Activated naive CD4-positive, alpha-beta T cell treated with anti-CD3 and anti-CD28 coated beads for 36 hours (primary cell): ENCODE measurements around the gene SNX25. TPM values are rescaled to one million over a fixed set of nuclear protein-coding genes. Genes with fewer than 3 reads are reported as not detected.
"Not testable (repeated sequence)": the region's sequence is repeated elsewhere in the genome, so short reads cannot be mapped to it uniquely, and the experiment has no call there.

ENCODE experiments used
- CTCF ChIA-PET: fragments of 350-600 bp; sonication (Branson Sonifier 250); formaldehyde crosslinking; loops from one replicate; lab custom pipeline; 2021; ENCODE audit warnings: antibody characterized with exemption; lab: Charles Lee
- DNase-seq: peaks from one replicate; pipeline ENCODE4 v3.0.0-alpha.2; 2020
- H3K27ac Mint-ChIP-seq: one replicate; pipeline ENCODE4 v1.8.0; 2021; ENCODE audit warnings: mild to moderate bottlenecking, mixed read lengths
- H3K27me3 Mint-ChIP-seq: one replicate; pipeline ENCODE4 v1.8.0; 2021; ENCODE audit warnings: low read depth, mixed read lengths
- H3K36me3 Mint-ChIP-seq: one replicate; pipeline ENCODE4 v1.8.0; 2021; ENCODE audit warnings: low read depth, mixed read lengths
- H3K4me1 Mint-ChIP-seq: one replicate; pipeline ENCODE4 v1.8.0; 2021; ENCODE audit warnings: low read depth, mixed read lengths
- H3K4me3 Mint-ChIP-seq: one replicate; pipeline ENCODE4 v1.8.0; 2021; ENCODE audit warnings: mild to moderate bottlenecking, moderate library complexity, mixed read lengths
- H3K9me3 Mint-ChIP-seq: one replicate; pipeline ENCODE4 v1.8.0; 2021; ENCODE audit warnings: mixed read lengths
- intact Hi-C: fragments of 100-400 bp; cut with micrococcal nuclease; formaldehyde crosslinking; loops from one replicate; pipeline ENCODE4 v1.15.1; 2023
- total RNA-seq, 2 experiments: library from RNA; stranded (reverse); gene quantifications; one replicate each; pipeline ENCODE4 v1.2.3, GENCODE V29; 2021

Gene SNX25
- total RNA-seq, 2 experiments from 2014 or later = 11.0 to 14.6 TPM

- H3K4me1 Mint-ChIP-seq = peaks cover 28% of the 10 kb centered on the region
- no peak overlapping the region for H3K4me3 Mint-ChIP-seq
- no peaks in the 10 kb centered on the region for H3K9me3 Mint-ChIP-seq
- no peaks in the 10 kb centered on the region for H3K27me3 Mint-ChIP-seq
- H3K36me3 Mint-ChIP-seq = peaks cover 2% of the 10 kb centered on the region
- CTCF ChIA-PET = interaction anchor here (0.9 kb wide), 1 partner anchor 24 kb away, joined by 5 read pairs; no protein-coding TSS in a partner anchor
- intact Hi-C loops = loop anchor here (10.0 kb wide), 3 partner anchors 733 to 1763 kb away; partner anchors contain the start of genes CDKN2AIP, ING2 and IRF2
- H3K27ac Mint-ChIP-seq = no peak overlapping the region
- no peak for DNase-seq
These were observed 1.9 kb upstream of the SNX25 start for GRCh38 chr4:185207466-185207865.

GRCh38 chr4:185209852-185210101 lies 379 bp downstream of the SNX25 start:
- H3K9me3 Mint-ChIP-seq, H3K4me3 Mint-ChIP-seq, H3K27ac Mint-ChIP-seq, H3K27me3 Mint-ChIP-seq, DNase-seq, H3K36me3 Mint-ChIP-seq: not testable (repeated sequence)
- intact Hi-C loops = loop anchor here (1.0 to 10.0 kb wide), 7 partner anchors 29 to 1765 kb away; partner anchors contain the start of genes ANKRD37, CCDC110, CDKN2AIP and ING2
- CTCF ChIA-PET = interaction anchor here (1.2 to 1.8 kb wide), 2 partner anchors 26 to 195 kb away, joined by 3 to 5 read pairs; no protein-coding TSS in a partner anchor
- peaks cover 24% of the 10 kb centered on the region for H3K4me1 Mint-ChIP-seq

DNA sequence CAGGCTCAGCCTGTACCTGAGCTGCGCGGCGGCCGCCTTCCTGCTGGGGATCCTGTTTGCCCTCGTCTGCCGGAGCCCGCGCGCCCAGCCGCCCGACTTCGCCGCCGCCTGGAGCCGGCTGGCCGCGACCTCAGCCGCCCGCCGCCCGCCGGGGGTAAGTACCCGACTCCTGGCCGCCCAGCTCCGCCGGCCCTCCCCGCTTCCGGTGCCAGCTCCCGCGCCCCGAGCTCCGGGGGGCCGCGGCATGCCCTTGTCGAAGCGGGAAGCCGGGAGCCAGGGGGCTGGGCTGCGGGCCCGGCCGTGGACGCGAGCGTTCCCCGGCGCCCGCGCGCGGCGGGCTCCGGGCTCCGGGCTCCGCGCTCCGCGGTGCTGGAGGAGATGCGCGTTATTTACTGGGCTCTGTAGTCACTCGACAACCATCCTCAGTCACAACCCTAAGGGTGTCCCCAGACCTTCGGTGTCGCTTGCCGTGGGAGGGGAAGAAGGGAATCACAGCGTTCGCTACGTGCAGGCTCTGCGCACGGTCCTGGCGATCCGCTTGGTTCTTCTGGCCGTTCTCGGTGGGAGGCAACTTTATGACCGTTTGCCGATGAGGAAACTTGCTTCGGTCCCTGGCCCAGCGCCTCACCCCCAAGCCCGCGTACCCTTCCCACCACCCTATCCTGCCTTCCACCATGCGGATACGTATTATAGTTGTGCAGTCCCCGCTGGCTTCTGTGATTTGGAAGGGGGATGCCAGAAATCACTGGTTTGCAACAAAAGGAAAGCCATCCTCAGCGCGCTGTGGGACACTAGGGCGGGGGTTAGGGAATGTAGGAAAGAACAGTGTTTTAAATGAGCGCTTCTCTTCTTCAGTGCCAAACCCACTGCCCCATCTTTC lies 944 bp downstream of the SNX25 start:
- CTCF ChIA-PET = interaction anchor here (1.2 to 1.8 kb wide), 2 partner anchors 27 to 194 kb away, joined by 3 to 5 read pairs; no protein-coding TSS in a partner anchor
- DNase-seq = peak; percentile 56
- Mint-ChIP-seq H3K4me3 (peak overlapping the region; percentile 84), H3K9me3 (no peaks in the 10 kb centered on the region), H3K27ac (peak overlapping the region; percentile 69), H3K4me1 (peaks cover 23% of the 10 kb centered on the region), H3K36me3 (no peaks in the 10 kb centered on the region), H3K27me3 (no peaks in the 10 kb centered on the region)
- intact Hi-C loops = no loop called here

GRCh38 chr4:185211035-185211434 lies 1.6 kb downstream of the SNX25 start:
- H3K4me3 Mint-ChIP-seq = peak overlapping the region; percentile 84
- H3K36me3 Mint-ChIP-seq = no peaks in the 10 kb centered on the region
- peaks cover 26% of the 10 kb centered on the region for H3K4me1 Mint-ChIP-seq
- no peak for DNase-seq
- CTCF ChIA-PET = interaction anchor here (0.6 to 1.2 kb wide), 2 partner anchors 23 to 27 kb away, joined by 3 to 4 read pairs; no protein-coding TSS in a partner anchor
- intact Hi-C loops = no loop called here
- no peak overlapping the region for H3K27ac Mint-ChIP-seq
- no peaks in the 10 kb centered on the region for H3K9me3 Mint-ChIP-seq
- H3K27me3 Mint-ChIP-seq = no peaks in the 10 kb centered on the region

DNA sequence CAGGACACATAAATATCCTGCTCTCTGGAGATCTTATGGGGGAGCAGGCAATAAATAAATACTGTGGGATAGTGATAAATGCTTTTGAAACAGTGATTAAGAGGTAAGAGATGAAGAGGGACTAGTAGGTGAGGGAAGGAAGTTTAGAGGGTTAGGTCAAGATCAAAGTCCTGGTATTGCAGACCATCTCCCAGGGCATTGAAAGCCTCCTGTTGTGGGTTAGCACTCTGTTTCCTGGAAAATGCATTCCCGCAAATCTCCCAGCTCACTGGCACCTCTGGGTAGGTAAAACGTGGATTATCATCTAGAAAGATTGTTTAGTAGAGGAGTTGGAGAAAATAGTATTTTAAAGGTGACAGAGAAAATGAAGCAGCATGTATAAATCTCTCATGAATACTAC lies 2.2 kb downstream of the SNX25 start:
- peak overlapping the region; percentile 84 for H3K4me3 Mint-ChIP-seq

GRCh38 chr4:185212581-185212980 lies 3.2 kb downstream of the SNX25 start:
- Mint-ChIP-seq H3K9me3 (no peaks in the 10 kb centered on the region), H3K4me1 (peaks cover 39% of the 10 kb centered on the region), H3K27ac (no peak overlapping the region), H3K4me3 (no peak overlapping the region), H3K27me3 (no peaks in the 10 kb centered on the region), H3K36me3 (no peaks in the 10 kb centered on the region)
- CTCF ChIA-PET = interaction anchor here (1.0 to 1.3 kb wide), 5 partner anchors 8 to 382 kb away, joined by 3 to 4 read pairs (median 3); no protein-coding TSS in a partner anchor
- intact Hi-C loops = no loop called here
- DNase-seq = no peak

More for the DNA sequence above, 2.2 kb downstream of the SNX25 start:
- intact Hi-C loops = no loop called here
- Mint-ChIP-seq H3K9me3 (no peaks in the 10 kb centered on the region), H3K27me3 (no peaks in the 10 kb centered on the region), H3K27ac (no peak overlapping the region), H3K36me3 (no peaks in the 10 kb centered on the region), H3K4me1 (peaks cover 32% of the 10 kb centered on the region)
- no peak for DNase-seq
- CTCF ChIA-PET = interaction anchor here (0.6 to 1.2 kb wide), 4 partner anchors 9 to 51 kb away, joined by 3 to 4 read pairs (median 4); no protein-coding TSS in a partner anchor

- intact Hi-C loops = no loop called here
- no peak overlapping the region for H3K4me3 Mint-ChIP-seq
These were observed 4.5 kb downstream of the SNX25 start for GRCh38 chr4:185213877-185214276.

DNA sequence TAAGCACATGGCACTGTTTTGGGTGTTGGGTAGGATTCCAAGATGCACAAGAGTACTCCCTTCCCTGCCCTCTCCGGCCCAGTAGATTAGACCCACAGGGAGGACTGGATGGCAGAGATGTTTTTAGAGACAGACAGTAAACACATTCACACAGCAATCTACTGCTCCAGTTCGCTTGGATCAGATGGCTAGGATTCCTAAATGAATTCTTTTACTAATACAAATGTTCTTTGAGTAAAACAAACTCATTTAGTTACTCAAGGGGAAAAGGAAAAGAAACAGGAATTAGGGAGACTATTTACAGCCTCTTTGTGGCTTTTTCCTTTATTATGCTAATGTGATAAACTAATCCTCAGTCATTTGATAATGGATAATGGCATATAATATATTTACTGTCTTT lies 5.9 kb downstream of the SNX25 start:
- intact Hi-C loops = no loop called here
- no peak for DNase-seq

More at GRCh38 chr4:185213877-185214276, 4.5 kb downstream of the SNX25 start:
- Mint-ChIP-seq H3K36me3 (no peaks in the 10 kb centered on the region), H3K4me1 (peaks cover 38% of the 10 kb centered on the region), H3K27me3 (no peaks in the 10 kb centered on the region), H3K27ac (no peak overlapping the region), H3K9me3 (no peaks in the 10 kb centered on the region)
- CTCF ChIA-PET = no interaction called here
- no peak for DNase-seq

GRCh38 chr4:185217408-185217975 lies 8.1 kb downstream of the SNX25 start:
- H3K36me3 Mint-ChIP-seq = peaks cover 7% of the 10 kb centered on the region
- peaks cover 31% of the 10 kb centered on the region for H3K4me1 Mint-ChIP-seq
- no peaks in the 10 kb centered on the region for H3K27me3 Mint-ChIP-seq
- H3K9me3 Mint-ChIP-seq = no peaks in the 10 kb centered on the region
- H3K4me3 Mint-ChIP-seq = no peak overlapping the region
- intact Hi-C loops = no loop called here
- DNase-seq = no peak
- CTCF ChIA-PET = interaction anchor here (0.7 kb wide), 1 partner anchor 217 kb away, joined by 3 read pairs; no protein-coding TSS in a partner anchor
- no peak overlapping the region for H3K27ac Mint-ChIP-seq

More for the DNA sequence above, 5.9 kb downstream of the SNX25 start:
- CTCF ChIA-PET = no interaction called here
- Mint-ChIP-seq H3K9me3 (no peaks in the 10 kb centered on the region), H3K36me3 (no peaks in the 10 kb centered on the region), H3K4me1 (peaks cover 42% of the 10 kb centered on the region), H3K27ac (no peak overlapping the region), H3K4me3 (no peak overlapping the region), H3K27me3 (no peaks in the 10 kb centered on the region)

GRCh38 chr4:185218312-185218711 lies 8.9 kb downstream of the SNX25 start:
- CTCF ChIA-PET = no interaction called here
- intact Hi-C loops = no loop called here
- Mint-ChIP-seq H3K27ac (peak overlapping the region; percentile 22), H3K36me3 (peaks cover 8% of the 10 kb centered on the region), H3K4me3 (no peak overlapping the region), H3K9me3 (no peaks in the 10 kb centered on the region), H3K4me1 (peaks cover 28% of the 10 kb centered on the region), H3K27me3 (no peaks in the 10 kb centered on the region)
- DNase-seq = no peak

GRCh38 chr4:185219551-185220344 lies 10.3 kb downstream of the SNX25 start:
- Mint-ChIP-seq H3K4me1 (peaks cover 26% of the 10 kb centered on the region), H3K4me3 (no peak overlapping the region), H3K27ac (no peak overlapping the region), H3K9me3 (no peaks in the 10 kb centered on the region), H3K36me3 (peaks cover 8% of the 10 kb centered on the region), H3K27me3 (no peaks in the 10 kb centered on the region)
- DNase-seq = no peak
- intact Hi-C loops = no loop called here
- CTCF ChIA-PET = interaction anchor here (0.9 to 1.2 kb wide), 2 partner anchors 36 to 62 kb away, joined by 3 to 4 read pairs; no protein-coding TSS in a partner anchor

DNA sequence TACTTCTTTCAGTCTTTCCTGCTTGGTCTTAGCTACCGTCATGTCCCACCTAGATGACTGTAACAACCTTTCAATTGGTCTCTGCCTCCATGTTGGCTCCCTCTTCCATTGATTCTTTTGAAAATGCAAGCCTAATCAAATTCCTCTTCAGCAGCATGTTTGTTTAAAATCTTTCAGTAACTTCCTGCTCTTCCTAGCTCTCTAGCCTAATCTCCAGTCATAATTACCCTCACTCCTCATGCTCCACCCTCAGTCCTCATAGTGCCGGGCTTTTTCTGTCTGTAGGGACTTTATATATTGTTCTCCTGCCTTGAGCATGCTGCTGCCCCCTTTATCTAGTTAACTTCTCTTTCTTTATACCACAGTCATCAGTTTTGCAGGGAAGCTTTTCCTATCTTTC lies 12.1 kb downstream of the SNX25 start:
- intact Hi-C loops = no loop called here
- Mint-ChIP-seq H3K36me3 (peaks cover 8% of the 10 kb centered on the region), H3K9me3 (no peaks in the 10 kb centered on the region), H3K4me3 (no peak overlapping the region), H3K27me3 (no peaks in the 10 kb centered on the region), H3K4me1 (peaks cover 15% of the 10 kb centered on the region), H3K27ac (no peak overlapping the region)
- CTCF ChIA-PET = no interaction called here
- DNase-seq = no peak
